Mesendoderm (in vitro differentiated cells): ENCODE data around the gene ARMH3.
"Not testable (repeated sequence)": the region's sequence is repeated elsewhere in the genome, so short reads cannot be mapped to it uniquely, and the experiment has no call there.

Experiments
- DNase-seq: peaks from one replicate; pipeline ENCODE4 v3.0.0; 2013
- H2AK5ac ChIP-seq: 2 replicates; pipeline ENCODE4 v1.6.1; 2013; ENCODE audit warnings: low read length, inconsistent platforms
- H2BK120ac ChIP-seq: 2 replicates; pipeline ENCODE4 v1.6.1; 2013; ENCODE audit warnings: low read depth, mild to moderate bottlenecking, low read length, moderate library complexity, mixed read lengths
- H2BK15ac ChIP-seq: replicated peaks from 2 replicates; pipeline ENCODE4 v1.6.1; 2013; ENCODE audit warnings: low read depth, mild to moderate bottlenecking, moderate library complexity
- H2BK5ac ChIP-seq: 2 replicates; pipeline ENCODE4 v1.6.1; 2013; ENCODE audit warnings: low read length, inconsistent platforms
- H3K18ac ChIP-seq: 2 replicates; pipeline ENCODE4 v1.6.1; 2013; ENCODE audit warnings: mild to moderate bottlenecking, low read length, mixed read lengths
- H3K23ac ChIP-seq: one replicate; pipeline ENCODE4 v1.6.1; 2013; ENCODE audit warnings: low read length
- H3K27ac ChIP-seq: 2 replicates; pipeline ENCODE4 v1.5.1; 2013; ENCODE audit warnings: low read depth, mild to moderate bottlenecking, inconsistent platforms, low read length, moderate library complexity
- H3K27me3 ChIP-seq: 2 replicates; pipeline ENCODE4 v1.6.1; 2013; ENCODE audit warnings: low read length, control low read depth, mild to moderate bottlenecking, inconsistent platforms; ENCODE audit not compliant: insufficient read depth, poor library complexity
- H3K36me3 ChIP-seq: 2 replicates; pipeline ENCODE4 v1.6.1; 2013; ENCODE audit warnings: low read length, inconsistent platforms; ENCODE audit not compliant: control insufficient read depth, insufficient read depth
- H3K4ac ChIP-seq: one replicate; pipeline ENCODE4 v1.6.1; 2013; ENCODE audit warnings: low read depth, mild to moderate bottlenecking, low read length, moderate library complexity
- H3K4me1 ChIP-seq: 2 replicates; pipeline ENCODE4 v1.6.1; 2013; ENCODE audit warnings: low read depth, low read length, inconsistent platforms; ENCODE audit not compliant: control insufficient read depth
- H3K4me2 ChIP-seq: 2 replicates; pipeline ENCODE4 v1.6.1; 2013; ENCODE audit warnings: low read length
- H3K4me3 ChIP-seq: 2 replicates; pipeline ENCODE4 v1.5.1; 2013; ENCODE audit warnings: mild to moderate bottlenecking, low read length
- H3K56ac ChIP-seq: one replicate; pipeline ENCODE4 v1.6.1; 2013; ENCODE audit warnings: low read length
- H3K79me1 ChIP-seq: 2 replicates; pipeline ENCODE4 v1.6.1; 2013; ENCODE audit warnings: low read length, inconsistent platforms
- H3K79me2 ChIP-seq: 2 replicates; pipeline ENCODE4 v1.6.1; 2013; ENCODE audit warnings: mild to moderate bottlenecking, low read length; ENCODE audit not compliant: control insufficient read depth, insufficient read depth
- H3K9ac ChIP-seq: 2 replicates; pipeline ENCODE4 v1.6.1; 2013; ENCODE audit warnings: low read length, inconsistent platforms
- H4K5ac ChIP-seq: one replicate; pipeline ENCODE4 v1.6.1; 2013; ENCODE audit warnings: low read length
- H4K8ac ChIP-seq: one replicate; pipeline ENCODE4 v1.6.1; 2013; ENCODE audit warnings: low read depth, mild to moderate bottlenecking, control low read depth, low read length, moderate library complexity
- WGBS: extraction: QIAGEN DNeasy Blood & Tissue Kit; methylation state at CpG from one replicate; pipeline ENCODE4 v1.1.7; 2013; ENCODE audit warnings: low lambda C conversion rate, missing lambda C conversion rate; ENCODE audit not compliant: insufficient coverage; ENCODE audit errors: extremely low coverage; 5-methylcytosine and 5-hydroxymethylcytosine counted together

ARMH3 gene

GRCh38 chr10:102038410-102038809 is 17.6 kb downstream of the ARMH3 start:
- H3K79me1 ChIP-seq = peaks cover 6% of the 10 kb centered on the region
- DNase-seq = no peak
- H3K36me3 ChIP-seq = peaks cover 1% of the 10 kb centered on the region
- no peak overlapping the region for H3K4me2 ChIP-seq
- H3K9ac ChIP-seq = no peak overlapping the region
- no peak overlapping the region for H4K5ac ChIP-seq
- no peak overlapping the region for H2BK120ac ChIP-seq
- no peak overlapping the region for H3K4ac ChIP-seq
- H3K23ac ChIP-seq = no peak overlapping the region
- H3K27ac ChIP-seq = no peak overlapping the region
- H3K18ac ChIP-seq = no peak overlapping the region
- H4K8ac ChIP-seq = no peak overlapping the region
- no peak overlapping the region for H3K4me3 ChIP-seq
- no peaks in the 10 kb centered on the region for H3K27me3 ChIP-seq
- H3K79me2 ChIP-seq = peaks cover 3% of the 10 kb centered on the region
- no peaks in the 10 kb centered on the region for H3K4me1 ChIP-seq
- H3K56ac ChIP-seq = no peak overlapping the region
- no peak overlapping the region for H2BK5ac ChIP-seq
- H2BK15ac ChIP-seq = no peak overlapping the region
- no peak overlapping the region for H2AK5ac ChIP-seq

GRCh38 chr10:102035807-102036206 is 20.2 kb downstream of the ARMH3 start:
- H3K18ac ChIP-seq, H2AK5ac ChIP-seq, H4K8ac ChIP-seq, H3K79me2 ChIP-seq, H3K27ac ChIP-seq, H3K23ac ChIP-seq, H2BK5ac ChIP-seq, H3K4me3 ChIP-seq, H3K4me1 ChIP-seq, H3K4ac ChIP-seq, H3K36me3 ChIP-seq, H3K4me2 ChIP-seq, DNase-seq, H3K9ac ChIP-seq, H3K27me3 ChIP-seq, H4K5ac ChIP-seq, H3K79me1 ChIP-seq, H2BK120ac ChIP-seq, H3K56ac ChIP-seq, H2BK15ac ChIP-seq: not testable (repeated sequence)
- no CpG with 5 or more reads among the region's 33 CpGs for WGBS

DNA sequence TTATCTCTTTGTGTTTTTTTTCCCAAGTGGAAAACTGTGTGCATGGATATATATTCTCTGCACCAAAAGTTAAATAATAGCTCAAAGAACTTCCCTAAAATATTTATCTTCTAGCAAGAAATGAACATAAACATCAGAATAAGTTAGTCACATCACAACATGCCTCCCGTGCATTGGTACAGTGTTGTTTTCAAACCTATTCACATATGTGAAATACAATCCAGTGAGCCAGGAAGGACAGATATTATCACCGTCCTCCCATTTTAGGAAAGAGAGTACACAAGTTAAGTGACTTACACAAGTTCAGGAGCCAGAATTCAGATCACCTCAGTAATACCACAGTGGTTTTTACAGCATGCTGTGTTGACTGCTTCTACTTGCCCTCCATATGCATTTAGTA is 22.2 kb downstream of the ARMH3 start:
- no peak overlapping the region for H3K9ac ChIP-seq
- H3K18ac ChIP-seq = no peak overlapping the region
- H3K79me1 ChIP-seq = no peaks in the 10 kb centered on the region
- H2AK5ac ChIP-seq = no peak overlapping the region
- no peak overlapping the region for H2BK120ac ChIP-seq
- H3K4me2 ChIP-seq = no peak overlapping the region
- no peak for DNase-seq
- WGBS = no CpG with 5 or more reads among the region's 2 CpGs
- H4K8ac ChIP-seq = no peak overlapping the region
- no peak overlapping the region for H2BK15ac ChIP-seq
- H3K36me3 ChIP-seq = peaks cover 1% of the 10 kb centered on the region
- H3K4me1 ChIP-seq = no peaks in the 10 kb centered on the region
- no peak overlapping the region for H3K27ac ChIP-seq
- H3K23ac ChIP-seq = no peak overlapping the region
- H3K4ac ChIP-seq = no peak overlapping the region
- no peak overlapping the region for H2BK5ac ChIP-seq
- no peak overlapping the region for H4K5ac ChIP-seq
- no peaks in the 10 kb centered on the region for H3K79me2 ChIP-seq
- H3K4me3 ChIP-seq = no peak overlapping the region
- H3K27me3 ChIP-seq = no peaks in the 10 kb centered on the region
- no peak overlapping the region for H3K56ac ChIP-seq

- H3K36me3 ChIP-seq = peaks cover 2% of the 10 kb centered on the region
- no peak overlapping the region for H4K5ac ChIP-seq
- no peak overlapping the region for H3K27ac ChIP-seq
- DNase-seq = no peak
- no peak overlapping the region for H2BK120ac ChIP-seq
- no peak overlapping the region for H3K23ac ChIP-seq
- no peak overlapping the region for H3K9ac ChIP-seq
- no peak overlapping the region for H2AK5ac ChIP-seq
- no peaks in the 10 kb centered on the region for H3K79me2 ChIP-seq
- no CpG with 5 or more reads among the region's 2 CpGs for WGBS
- H3K56ac ChIP-seq = no peak overlapping the region
- no peaks in the 10 kb centered on the region for H3K4me1 ChIP-seq
- H2BK15ac ChIP-seq = no peak overlapping the region
- H3K79me1 ChIP-seq = no peaks in the 10 kb centered on the region
- no peak overlapping the region for H3K4ac ChIP-seq
- no peak overlapping the region for H3K4me3 ChIP-seq
- H3K18ac ChIP-seq = no peak overlapping the region
- no peak overlapping the region for H4K8ac ChIP-seq
- no peaks in the 10 kb centered on the region for H3K27me3 ChIP-seq
- no peak overlapping the region for H3K4me2 ChIP-seq
- no peak overlapping the region for H2BK5ac ChIP-seq
Measured at GRCh38 chr10:102027261-102027660, 28.7 kb downstream of the ARMH3 start.

DNA sequence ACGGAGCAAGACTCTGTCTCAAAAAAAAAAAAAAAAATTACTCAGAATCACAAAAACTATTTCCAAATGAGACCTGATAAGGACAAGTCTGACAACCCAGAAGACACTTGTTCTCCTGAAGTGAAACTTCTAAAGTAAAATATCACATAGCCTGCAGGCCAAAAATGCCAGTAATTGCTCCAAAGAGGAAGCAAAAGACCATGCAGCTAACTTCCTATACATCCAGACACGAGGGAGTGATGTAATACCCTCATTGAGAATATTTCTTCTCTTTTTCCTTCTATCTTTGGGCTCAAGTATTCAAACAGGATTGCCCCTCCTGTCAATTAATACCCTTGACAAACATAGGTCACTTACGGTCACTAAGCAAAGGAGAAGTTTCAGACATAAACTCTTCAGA is 31.2 kb downstream of the ARMH3 start:
- H3K36me3 ChIP-seq = peaks cover 2% of the 10 kb centered on the region
- H3K4ac ChIP-seq = no peak overlapping the region
- H4K8ac ChIP-seq = no peak overlapping the region
- H3K4me2 ChIP-seq = no peak overlapping the region
- H3K27me3 ChIP-seq = no peaks in the 10 kb centered on the region
- H4K5ac ChIP-seq = no peak overlapping the region
- no peak overlapping the region for H2BK120ac ChIP-seq
- DNase-seq = no peak
- H3K4me1 ChIP-seq = no peaks in the 10 kb centered on the region
- WGBS = no CpG with 5 or more reads among the region's 3 CpGs
- no peaks in the 10 kb centered on the region for H3K79me1 ChIP-seq
- H3K4me3 ChIP-seq = no peak overlapping the region
- H3K79me2 ChIP-seq = no peaks in the 10 kb centered on the region
- no peak overlapping the region for H3K27ac ChIP-seq
- no peak overlapping the region for H3K56ac ChIP-seq
- H2BK5ac ChIP-seq = no peak overlapping the region
- no peak overlapping the region for H3K9ac ChIP-seq
- H3K23ac ChIP-seq = no peak overlapping the region
- H3K18ac ChIP-seq = no peak overlapping the region
- H2BK15ac ChIP-seq = no peak overlapping the region
- no peak overlapping the region for H2AK5ac ChIP-seq

- peaks cover 2% of the 10 kb centered on the region for H3K36me3 ChIP-seq
Measured at GRCh38 chr10:102020938-102021337, 35.0 kb downstream of the ARMH3 start.

More at GRCh38 chr10:102020938-102021337, 35.0 kb downstream of the ARMH3 start:
- no peaks in the 10 kb centered on the region for H3K79me1 ChIP-seq
- H3K79me2 ChIP-seq = no peaks in the 10 kb centered on the region
- H2BK5ac ChIP-seq = no peak overlapping the region
- no peak overlapping the region for H2BK120ac ChIP-seq
- no peak overlapping the region for H4K8ac ChIP-seq
- DNase-seq = no peak
- H3K27ac ChIP-seq = no peak overlapping the region
- no peak overlapping the region for H3K4me3 ChIP-seq
- H3K4me2 ChIP-seq = no peak overlapping the region
- no peak overlapping the region for H2BK15ac ChIP-seq
- H3K9ac ChIP-seq = no peak overlapping the region
- no CpG with 5 or more reads among the region's 2 CpGs for WGBS
- no peak overlapping the region for H3K18ac ChIP-seq
- H3K56ac ChIP-seq = no peak overlapping the region
- no peaks in the 10 kb centered on the region for H3K27me3 ChIP-seq
- H4K5ac ChIP-seq = no peak overlapping the region
- H2AK5ac ChIP-seq = no peak overlapping the region
- H3K23ac ChIP-seq = no peak overlapping the region
- no peak overlapping the region for H3K4ac ChIP-seq
- no peaks in the 10 kb centered on the region for H3K4me1 ChIP-seq
